Stimulated activated CD8-positive, alpha-beta memory T cell treated with anti-CD3 and anti-CD28 coated beads, Interleukin-15, amount 100 ng/mL, for 4 hours (primary cell): Measurements from ENCODE around the gene CLDN24.

ENCODE experiments used
- DNase-seq, 2 donors: peaks; one replicate each; pipeline ENCODE4 v3.0.0-alpha.2; 2020; ENCODE audit warnings: low read depth in 2 of 2

The CLDN24 gene

DNA sequence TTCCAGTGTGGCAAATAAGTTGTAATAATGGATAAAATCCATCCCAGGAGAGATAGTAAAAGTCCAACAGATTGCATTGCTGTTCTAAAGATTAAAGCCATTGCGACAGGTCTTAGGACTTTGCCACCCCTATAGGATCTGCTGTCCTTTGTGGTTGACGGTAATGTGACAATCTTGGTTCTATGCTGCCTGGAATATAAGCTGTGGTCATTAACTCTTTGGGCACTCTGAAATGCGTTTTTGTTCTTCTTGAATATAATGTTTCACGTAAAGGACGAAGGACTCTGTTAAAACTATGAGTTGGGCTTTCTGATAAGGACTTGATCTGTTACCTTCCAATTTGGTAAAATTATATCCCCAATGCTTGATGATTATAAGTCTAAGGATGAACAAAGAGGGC, at the start of gene CLDN24:
Gene CLDN24, minus strand, starts transcription at position 101 of the 400 bp plus-strand sequence. Its CDS starts 0 bp downstream, at position 101.
- DNase-seq: no peak

DNA sequence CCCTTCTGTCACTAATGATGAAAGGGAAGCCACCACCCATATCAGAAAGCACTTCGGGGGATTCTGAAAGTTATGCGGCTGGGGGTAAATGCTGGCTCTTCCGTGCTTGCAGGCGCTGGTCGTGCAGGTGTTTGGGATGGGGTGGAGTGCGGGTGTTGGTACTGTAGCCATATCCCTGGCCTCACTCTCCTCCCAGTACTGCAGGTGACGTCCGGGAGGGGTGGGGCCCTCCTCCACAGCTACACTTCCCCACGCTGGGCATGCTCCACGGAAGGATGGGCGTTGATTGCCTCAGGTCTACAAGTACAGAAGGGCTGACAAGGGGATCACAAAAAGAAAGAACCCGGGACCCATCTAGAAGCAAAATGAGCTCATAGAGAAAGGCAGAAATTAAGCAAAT, 48.6 kb upstream of the CLDN24 start:
- DNase-seq: no peak

DNA sequence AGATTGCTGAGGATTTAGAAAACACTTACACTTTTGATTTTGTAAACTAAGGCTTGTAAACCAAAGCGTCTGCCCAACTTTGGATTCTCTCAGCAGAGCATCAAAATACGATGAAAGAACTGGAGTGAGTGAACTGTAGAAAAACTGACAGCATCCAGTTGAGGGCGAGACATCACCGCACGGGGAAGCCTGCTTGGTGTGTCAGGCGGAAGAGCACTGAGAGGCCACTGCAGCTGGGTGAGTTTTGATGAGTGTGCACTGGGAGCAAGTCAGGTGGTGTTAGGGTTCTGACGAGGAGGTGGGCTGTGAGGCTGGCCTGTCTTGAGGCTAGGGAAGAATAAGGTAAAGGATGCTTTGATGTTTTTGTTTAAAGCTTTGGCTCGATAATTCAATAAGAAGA, 46.8 kb upstream of the CLDN24 start:
- no peak for DNase-seq

DNA sequence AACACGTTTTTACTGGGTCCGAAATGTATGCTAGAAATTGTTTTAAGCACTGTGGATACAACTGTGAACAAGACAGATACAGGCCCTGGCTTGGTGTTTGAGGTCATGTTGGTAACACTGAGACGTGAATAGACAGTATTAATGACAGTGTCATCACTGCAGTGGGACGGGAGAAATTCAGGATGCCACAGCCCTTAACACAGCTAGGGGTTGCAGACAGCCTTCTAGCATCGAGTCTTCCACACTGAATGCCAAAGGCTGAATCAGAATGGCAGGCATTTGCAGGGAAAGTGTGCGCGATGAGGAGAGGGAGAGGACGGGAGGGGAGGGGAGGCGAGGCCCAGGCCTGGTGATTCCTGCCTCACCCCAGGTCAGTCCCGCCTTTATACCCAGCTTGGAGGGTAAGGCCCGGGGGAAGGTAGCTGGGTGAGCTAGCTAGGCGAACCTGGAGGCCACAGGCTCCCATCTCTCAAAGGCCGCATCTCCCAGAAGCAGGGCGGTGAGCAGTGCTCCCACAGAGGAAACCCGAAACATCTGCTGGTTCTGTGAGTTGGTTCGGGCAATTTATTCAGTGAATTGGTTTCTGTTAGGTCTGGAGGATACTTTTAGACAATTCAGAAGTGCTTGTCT, 44.1 kb upstream of the CLDN24 start:
- DNase-seq: no peak

DNA sequence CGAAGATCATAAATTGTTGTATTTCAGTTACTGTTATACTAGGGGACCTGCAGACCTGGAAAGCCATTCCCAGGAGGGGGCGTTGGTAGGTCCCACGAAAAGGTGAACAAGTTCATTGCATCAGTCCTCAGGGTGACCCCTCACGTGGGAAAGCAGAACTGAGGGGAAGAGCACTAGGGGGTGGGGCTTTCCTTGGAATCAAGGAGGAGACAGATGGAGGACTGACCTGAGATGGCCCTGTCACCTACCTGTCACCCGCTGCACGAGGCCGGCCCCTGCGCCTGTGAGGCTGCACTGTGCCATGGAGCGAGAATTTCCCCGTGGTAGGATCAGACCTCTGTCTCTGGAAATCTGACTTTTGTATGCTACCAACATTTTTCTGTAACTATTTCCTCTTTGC, 41.8 kb upstream of the CLDN24 start:
- no peak for DNase-seq

DNA sequence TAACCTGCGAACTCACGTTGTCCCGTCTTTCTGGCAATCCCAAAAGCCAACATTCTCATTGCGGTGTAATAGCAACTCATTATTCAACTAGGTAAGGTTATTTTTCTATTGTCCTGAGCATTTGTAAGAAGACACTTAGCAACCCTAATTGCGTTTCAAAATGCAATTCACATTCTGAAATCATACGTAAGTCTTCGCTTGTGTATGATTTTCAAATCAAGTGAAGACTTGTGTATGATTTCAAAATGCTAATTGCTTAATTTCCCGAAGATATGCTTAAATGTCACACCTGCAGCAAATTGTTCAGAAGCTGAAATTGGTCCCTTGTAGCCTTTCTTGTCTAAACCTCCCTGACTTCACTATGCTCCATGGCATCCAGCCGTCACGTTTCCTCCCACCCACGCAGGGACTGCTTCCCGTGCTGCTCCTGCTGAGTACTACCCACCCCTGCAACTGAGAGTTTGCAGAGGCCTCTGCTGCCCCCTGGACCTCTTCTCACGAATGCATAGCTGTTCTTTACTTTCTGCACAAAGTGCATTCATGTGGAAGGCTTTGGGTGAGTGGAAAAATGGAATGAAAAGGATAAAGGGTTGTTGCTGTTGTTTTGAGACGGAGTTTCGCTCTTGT, 40.8 kb upstream of the CLDN24 start:
- no peak for DNase-seq

DNA sequence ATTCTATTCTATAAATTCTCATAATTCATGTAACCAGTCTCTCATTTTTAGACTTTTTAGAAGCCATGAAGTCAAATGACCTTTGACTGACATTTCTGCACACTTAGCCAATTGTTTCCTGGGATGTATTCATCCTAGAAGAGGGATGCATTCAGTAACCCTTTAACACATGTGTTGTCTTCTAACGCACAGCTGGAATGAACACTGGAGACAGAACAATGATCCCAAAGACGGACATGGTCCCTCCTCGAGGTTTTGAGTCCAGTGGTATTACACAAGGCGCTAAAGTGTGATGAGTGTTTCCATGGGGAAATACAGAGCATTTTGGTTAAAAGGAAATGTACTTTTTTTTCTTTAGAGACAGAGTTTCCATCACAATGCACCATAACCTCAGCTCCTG, 39.8 kb upstream of the CLDN24 start:
- no peak for DNase-seq

DNA sequence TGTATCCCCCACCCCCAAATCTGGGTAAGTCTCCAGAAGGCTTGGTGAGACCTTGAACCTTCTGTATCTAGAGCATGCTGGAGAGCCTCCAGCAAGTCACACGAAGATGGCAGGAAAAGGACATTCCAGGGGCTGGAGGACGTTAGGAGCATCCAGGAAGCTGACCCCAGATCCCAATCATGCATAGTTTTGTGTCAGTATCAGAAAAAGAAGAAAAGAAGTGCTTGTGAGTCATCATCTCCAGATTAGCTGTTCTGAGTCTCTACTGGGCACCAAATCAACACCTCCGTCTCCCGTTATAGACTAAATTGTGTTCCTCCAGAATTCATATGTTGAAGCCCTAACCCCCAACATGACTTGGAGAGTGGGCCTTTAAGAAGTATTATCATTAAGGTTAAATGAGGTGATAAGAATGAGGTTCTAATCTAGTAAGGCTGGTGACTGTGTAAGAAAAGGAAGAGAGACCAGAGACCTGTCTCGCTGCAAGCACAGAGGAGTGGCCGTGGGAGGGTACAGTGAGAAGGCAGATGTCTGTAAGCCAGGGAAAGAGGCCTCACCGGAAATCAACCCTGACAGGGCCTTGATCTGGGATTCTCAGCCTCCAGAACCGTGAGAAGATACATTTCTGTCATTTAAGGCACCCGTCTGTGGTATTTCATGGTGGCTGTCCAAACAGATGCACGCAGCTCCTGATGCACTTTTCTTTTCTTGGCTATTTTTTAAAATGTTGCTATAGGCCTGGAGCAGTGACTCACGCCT, 38.1 kb upstream of the CLDN24 start:
- DNase-seq: no peak

DNA sequence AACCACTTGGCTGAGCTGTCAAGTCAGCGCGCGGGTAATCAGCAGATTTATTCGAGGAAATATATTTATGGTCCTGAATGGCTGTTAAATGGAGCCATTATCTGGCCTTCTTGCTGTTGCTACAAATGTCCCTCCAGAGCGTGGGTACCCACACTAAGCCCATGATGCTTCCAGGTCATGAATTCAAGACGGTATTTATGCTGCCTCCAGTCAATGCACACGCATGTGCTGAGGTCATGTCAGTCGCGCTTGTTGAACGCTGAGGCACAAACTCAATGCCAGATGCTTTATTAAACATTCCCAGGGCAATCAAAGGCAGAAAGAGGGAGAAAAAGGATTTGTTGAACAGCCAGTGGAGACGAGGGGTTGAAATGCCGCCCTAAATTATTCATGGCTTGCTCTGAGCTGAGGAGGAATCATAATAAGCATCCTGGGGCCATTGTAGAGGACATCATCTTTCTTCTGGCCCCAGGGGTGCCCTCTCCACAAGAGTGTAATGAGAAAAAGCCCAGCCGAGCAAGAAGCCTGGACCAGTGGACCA, 36.1 kb upstream of the CLDN24 start:
- DNase-seq: no peak

DNA sequence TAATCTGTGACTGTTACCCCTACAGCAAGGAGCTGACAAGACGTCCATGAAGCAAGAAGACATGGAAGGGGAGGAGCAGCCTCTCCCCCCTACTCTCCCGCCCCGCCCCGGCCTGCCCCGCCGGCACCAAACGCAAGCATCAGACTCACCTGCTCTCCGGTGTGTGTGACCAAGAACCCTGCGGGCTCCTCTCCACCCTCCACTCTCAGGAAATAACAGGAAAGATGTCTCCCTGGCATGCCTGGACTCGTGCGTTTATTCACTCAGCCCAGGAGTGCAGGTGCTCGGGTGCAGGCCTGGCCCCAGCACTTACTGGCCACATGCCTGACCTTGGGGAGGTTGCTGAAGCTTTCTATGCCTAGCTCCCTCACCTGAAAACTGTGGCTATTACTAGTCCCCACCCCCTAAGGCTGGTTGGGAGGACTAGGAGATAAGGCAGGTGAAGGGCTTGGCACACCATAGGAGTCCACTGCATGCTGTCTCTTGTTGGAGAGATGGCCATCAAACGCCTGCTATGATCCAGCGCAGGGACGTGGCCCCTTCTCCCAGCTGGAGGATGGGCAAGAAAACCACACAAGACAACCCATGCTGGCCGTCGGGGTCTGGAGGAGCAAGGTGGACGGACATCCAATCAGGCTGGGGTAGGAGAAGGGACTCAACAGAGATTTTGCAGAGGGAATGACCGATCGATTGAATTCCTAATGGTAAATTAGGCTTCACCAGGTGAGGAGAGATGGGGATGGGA, 34.9 kb upstream of the CLDN24 start:
- no peak for DNase-seq

DNA sequence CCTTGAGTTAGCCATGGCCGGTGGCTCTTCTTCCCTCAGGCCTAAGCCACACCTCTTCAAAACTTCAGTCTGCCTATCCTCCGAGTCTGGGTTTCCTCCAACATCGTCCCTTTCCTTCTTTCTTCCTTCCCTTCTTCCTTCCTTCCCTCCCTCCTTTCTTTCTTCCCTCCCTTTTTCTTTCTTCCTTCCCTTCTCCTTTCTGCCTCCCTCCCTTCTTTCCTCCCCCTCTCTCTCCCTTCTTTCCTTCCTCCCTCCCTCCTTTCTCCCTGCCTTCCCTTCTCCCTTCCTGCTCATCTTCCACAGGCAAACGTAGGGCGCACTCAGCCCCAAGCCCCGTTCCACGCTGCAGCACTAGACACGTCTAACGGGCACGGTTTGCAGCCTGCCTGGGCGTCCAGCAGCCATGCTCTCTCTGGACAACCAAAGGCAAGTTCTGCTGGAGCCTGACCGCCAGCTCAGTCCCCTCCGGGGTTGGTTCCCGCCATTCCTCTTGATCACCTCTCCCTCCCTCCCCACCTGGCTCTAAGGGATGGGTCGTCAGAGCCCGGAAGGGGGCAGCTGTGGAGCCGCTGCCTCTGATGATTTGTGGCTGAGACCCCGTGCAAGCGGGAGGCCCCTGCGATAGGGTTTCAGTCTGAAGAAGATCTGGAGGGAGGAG, 34.1 kb upstream of the CLDN24 start:
- DNase-seq: no peak

DNA sequence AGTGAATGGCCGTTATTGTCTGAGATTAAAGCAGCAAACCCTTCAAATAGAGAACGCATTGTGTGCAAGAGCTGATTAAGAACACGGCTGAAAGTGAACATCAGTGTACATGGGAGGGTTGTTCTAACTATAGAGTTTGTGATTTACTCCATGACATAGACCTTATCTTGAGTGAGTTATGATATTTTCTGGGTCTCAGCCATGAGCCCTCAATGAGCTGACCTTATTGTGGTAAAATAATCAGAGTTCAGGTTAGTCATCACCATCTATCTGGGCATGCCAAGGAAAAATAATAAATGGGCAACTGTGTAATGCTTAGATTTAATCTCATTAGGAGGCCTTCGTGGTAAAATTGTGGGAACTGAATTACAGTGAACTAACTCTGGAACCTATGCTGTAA, 33.2 kb upstream of the CLDN24 start:
- DNase-seq: no peak

DNA sequence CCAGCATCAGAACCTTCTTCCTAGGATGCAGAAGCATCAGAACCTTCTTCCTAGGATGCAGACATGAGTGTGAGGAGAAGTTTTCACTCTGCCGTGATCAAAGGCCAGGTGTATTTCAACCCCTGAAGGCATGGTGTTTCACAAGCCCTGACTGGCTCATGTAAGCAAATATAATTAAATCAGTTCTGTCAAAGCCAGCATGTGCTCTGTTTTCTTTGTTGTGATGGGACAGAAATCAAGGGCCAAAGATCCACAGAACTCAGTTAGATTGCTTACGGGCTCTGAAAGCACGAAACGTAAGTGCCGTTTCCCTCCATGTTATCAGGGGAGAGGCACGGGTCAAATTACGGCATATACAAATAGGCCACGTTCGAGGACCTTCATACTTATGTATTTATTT, 32.0 kb upstream of the CLDN24 start:
- DNase-seq: no peak

DNA sequence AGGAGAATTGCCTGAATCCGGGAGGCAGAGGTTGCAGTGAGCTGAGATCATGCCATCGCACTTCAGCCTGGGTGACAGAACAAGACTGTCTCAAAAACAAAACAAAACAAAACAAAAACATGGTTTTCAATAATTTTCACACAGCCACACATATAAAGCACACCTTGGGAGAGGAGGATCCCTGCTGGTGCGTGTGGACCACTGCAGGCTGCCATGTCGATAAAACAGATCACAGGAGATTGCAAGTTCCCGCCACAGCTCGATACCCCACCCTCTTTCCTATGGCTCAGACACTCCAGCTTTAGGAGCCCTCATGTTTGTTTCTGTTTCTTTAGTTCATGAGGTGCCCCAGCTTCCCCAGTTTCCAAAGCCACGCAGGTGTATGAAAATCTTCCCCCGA, 31.3 kb upstream of the CLDN24 start:
- no peak for DNase-seq

DNA sequence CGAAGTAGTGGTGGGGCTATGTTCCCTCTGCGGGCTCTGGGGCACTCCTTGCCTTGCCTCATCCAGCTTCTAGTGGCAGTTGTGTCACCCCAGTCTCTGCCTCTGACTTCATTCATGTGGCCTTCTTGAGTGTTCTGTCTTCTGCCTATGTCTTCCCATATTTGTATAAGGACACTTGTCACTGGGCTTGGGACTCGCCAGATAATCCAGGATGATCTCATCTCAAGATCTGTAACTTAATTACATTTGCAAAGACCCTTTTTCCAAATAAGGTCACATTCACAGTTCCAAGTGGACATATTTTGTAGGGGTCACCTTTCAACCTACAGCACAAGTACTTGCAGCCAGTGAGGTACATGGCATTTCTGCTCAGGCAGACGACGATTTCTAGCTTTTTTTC, 30.3 kb upstream of the CLDN24 start:
- DNase-seq: no peak

DNA sequence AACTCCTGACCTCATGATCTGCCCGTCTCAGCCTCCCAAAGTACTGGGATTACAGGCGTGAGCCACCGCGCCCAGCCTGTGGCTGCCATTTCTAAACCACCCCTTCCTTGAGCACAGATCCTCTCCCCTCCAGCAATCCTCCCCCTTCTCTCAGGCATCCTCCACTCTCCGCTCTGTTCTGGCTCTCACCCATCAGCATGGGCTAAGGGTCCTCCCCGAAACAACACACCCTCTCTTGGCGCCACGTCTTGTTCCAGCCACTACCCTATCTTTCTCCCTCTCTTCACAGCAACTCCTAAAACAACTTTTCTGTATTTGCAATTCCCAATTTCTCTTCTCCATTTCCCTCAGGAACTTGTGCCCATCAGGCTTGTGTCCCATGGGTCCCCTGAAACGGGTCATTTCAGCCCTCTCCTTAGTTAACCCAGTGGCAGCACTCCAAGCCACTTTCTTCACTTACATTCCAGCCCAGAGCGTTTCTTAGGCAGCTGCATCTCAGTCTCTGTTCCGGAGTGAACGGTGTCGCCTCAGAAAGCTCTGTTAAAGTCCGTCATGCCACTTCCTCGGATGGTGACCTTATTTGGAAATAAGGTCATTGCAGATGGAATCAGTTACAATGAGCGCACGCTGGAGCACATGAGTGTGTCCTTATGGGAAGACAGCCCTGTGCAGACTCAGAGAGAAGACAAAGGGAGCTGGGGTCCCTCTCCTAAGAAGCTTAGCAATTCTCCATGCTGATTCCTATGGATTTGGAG, 28.3 kb upstream of the CLDN24 start:
- no peak for DNase-seq

DNA sequence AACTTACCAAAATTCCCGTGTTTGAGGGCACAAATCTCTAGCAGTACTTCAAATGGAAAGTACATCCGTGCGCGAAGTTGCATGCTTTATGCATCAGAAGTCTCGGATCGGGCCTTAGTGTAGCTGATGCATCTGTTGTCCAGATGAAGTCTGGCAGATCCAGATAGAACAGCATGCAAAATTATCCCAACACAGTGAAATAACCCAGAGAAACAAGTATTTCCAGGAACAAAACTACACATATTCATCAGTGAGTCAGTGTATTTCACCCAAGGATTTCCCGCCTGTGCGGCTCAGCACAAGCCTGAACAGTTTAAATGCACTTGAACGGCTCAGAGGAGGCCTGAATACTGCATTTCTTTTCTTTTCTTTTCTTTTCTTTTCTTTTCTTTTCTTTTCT, 27.4 kb upstream of the CLDN24 start:
- DNase-seq: no peak

DNA sequence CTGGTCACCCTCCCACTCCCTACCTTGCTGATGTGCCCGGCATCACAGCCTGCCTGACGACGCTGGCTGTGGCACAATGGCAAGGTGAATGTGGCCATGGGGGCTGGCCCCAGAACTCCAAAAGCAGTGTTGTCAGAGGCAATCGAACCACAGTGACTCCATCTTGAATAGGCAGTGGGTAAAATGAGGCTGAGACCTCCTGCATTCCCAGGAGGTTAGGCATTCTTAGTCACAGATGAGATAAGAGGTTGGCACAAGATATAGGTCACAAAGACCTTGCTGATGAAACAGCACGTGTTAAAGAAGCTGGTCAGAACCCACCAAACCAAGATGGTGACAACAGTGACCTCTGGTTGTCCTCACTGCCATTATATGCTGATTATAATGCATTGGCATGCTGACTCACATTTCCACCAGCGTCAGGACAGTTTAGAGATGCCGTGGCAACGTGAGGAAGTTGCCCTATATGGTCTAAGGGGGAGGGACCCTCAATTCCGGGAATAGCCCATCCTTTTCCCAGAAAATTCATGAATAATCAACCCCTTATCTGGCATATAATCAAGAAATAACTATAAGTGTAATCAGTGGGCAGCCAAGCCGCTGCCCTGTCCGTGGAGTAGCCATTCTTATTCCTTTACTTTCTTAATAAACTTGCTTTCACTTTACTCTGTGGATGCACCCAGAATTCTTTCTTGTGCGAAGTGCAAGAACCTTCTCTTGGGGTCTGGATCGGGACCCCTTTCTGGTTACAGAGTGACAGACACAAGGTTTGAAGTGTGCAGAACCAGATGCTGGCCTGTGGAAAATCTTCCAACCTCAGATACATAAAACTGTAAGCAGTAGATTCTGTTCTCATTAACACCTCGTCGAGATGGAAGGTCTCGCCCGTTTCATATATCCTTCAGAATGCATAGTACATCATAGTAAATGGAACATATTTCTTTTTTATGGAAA, 26.8 kb upstream of the CLDN24 start:
- no peak for DNase-seq

DNA sequence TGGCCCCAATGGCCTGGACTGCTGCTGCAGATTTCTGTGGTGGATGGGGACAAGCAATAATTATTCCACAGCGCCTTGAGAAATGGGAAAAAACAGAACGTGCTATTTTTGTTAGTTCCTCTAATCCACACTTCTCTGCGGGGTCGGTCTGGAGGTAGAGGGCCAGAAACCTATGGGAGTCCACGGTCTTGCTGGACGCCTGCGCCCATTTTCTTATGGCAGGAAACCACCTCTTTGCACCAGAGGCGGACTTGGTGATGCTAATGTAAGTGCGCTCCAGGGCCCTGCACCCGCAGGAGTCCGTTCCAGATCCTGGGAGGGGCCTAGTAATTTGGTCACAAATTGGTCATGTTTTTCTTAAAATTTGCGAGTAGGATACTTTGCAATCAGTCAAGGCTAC, 25.9 kb upstream of the CLDN24 start:
- no peak for DNase-seq

DNA sequence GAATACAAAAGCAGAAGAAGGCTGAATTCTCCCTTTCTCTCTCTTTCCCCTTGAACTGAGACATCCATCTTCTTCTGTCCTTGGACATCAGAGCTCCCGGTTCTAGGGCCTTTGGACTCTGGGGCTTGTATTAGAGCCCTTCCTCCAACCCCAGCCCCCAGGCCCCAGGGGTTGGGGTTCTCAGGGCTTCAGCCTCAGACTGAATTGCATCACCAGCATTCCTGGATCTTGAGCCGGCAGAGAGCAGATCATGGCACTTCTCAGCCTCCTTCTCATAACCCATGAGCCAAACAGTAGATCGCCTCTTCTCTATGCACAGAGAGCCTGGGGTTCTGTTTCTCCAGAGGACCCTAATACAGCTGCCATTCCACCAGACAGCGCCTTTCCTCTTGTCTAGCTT, 25.3 kb upstream of the CLDN24 start:
- DNase-seq: no peak
